Right forelimb (tissue), 1 donor: ENCODE results near the gene TSC22D1.
"Not testable (repeated sequence)": the region's sequence is repeated elsewhere in the genome, so short reads cannot be mapped to it uniquely, and the experiment has no call there.

ENCODE experiments used
- DNase-seq: peaks from one replicate; pipeline ENCODE4 v3.0.0-alpha.2; 2018

The TSC22D1 gene

DNA sequence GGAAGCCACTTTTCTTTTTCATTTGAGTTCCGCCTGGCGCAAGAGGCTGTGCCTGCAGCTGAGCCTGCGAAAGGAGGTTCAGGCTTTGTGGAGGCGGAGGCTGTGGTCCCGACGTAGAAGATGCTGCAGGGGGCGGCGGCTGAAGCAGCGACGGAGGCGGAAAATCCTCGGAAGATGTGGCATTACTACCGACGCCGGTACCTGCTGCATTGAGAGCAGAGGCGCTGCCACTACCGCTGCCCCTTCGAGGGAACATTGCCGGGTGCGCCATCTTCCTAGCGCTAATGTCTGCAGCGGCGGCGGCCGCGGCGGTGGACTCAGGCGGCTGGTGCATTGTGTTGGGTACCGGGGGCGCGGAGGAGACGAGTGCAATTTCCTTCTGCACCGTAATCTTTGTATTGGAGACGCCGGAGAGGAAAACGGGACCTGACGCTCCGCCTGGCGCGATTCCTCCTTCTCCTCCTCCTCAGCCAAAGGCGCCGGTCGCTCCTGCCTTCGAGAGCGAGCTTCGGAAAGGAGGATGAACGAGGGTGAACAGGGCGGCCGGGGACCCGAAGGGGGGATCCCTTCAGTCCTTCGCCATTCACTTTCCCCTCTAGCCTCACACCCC, at the start of gene TSC22D1:
Gene TSC22D1 (minus strand): TSS at position 590 of the 610 bp plus-strand sequence. CDS start 256 bp downstream, at position 334.
- DNase-seq, result peak; percentile 70

GRCh38 chr13:44622708-44623107, 46.6 kb upstream of the TSC22D1 start:
- no peak for DNase-seq

- no peak for DNase-seq
Observed at GRCh38 chr13:44622261-44622660, 46.1 kb upstream of the TSC22D1 start.

DNA sequence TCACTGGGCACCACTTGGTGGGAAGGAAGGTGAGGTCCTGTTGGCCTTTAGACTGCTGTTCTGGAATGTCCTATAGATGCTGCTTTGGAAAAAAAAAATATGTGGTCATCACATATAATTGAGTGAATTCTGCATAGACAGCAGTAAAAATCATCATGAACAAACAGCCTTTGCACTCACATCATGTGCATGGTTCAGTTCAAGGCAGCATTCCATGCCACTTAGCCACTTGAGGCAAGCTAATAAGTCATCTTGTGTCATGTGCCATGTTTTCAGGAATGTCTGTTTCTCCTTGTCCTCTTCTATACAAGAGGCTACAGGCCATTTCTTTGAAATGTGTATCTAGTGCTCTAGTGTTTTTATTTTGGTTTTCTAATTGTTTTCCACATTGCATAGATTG, 43.9 kb upstream of the TSC22D1 start:
- no peak for DNase-seq

DNA sequence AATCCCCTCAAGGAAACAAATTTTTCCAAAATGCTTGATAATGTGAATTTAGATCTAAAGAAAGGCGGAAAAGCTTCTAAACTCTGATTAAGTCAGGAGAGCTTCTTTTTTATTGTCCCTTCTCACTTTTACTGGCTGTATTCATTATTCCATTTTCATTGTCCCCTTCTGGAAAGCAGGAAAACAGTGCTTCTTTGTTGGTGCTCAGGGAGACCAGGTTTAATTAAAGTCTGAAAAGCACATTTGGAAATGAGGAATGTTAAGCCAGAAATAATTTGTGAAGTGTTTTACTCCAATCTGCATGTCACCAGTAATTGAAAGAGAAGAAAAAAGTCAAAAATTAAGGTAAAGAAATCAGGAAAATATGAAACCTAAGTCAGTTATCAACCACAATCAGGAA, 43.5 kb upstream of the TSC22D1 start:
- DNase-seq, result no peak

- no peak for DNase-seq
Observed at GRCh38 chr13:44618326-44618725, 42.2 kb upstream of the TSC22D1 start.

DNA sequence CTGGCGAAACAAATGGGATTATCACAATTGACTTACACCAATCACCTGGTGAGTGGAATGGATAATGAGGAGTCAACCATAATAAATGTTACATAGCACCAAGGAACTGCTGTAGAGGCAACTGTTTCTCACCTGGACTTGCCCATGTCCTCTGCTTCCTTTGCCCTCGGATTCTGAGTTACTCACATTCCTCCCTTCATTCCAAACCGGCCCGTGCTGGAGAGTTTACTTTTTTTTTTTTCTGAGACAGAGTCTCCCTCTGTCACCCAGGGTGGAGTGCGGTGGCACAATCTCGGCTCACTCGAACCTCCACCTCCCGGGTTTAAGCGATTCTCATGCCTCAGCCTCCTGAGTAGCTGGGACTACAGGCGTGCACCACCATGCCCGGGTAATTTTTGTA, 41.5 kb upstream of the TSC22D1 start:
- DNase-seq, result no peak

DNA sequence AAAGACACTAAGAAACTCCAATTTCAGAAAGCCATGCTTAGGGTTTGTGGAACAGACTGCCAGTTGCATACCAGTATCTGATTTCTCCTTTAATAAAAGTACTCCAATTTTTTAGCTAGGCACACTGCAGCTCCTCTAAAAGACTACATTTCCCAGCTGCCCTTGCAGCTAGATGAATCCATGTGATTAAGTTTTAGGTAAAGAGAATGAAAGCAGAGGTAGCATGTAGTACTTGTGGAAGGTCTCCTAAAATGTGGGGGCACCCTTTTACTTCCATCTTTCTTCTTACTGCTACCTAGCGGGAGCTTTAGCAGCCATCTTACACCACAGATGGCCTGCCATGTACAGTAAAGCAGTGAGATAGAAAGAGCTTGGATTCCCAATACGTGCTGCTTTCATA, 33.0 kb upstream of the TSC22D1 start:
- no peak for DNase-seq

GRCh38 chr13:44605721-44606120, 29.6 kb upstream of the TSC22D1 start:
- DNase-seq, result no peak

- DNase-seq, result no peak
Observed at GRCh38 chr13:44605275-44605674, 29.1 kb upstream of the TSC22D1 start.

- DNase-seq, result no peak
Observed at GRCh38 chr13:44601586-44601985, 25.5 kb upstream of the TSC22D1 start.

DNA sequence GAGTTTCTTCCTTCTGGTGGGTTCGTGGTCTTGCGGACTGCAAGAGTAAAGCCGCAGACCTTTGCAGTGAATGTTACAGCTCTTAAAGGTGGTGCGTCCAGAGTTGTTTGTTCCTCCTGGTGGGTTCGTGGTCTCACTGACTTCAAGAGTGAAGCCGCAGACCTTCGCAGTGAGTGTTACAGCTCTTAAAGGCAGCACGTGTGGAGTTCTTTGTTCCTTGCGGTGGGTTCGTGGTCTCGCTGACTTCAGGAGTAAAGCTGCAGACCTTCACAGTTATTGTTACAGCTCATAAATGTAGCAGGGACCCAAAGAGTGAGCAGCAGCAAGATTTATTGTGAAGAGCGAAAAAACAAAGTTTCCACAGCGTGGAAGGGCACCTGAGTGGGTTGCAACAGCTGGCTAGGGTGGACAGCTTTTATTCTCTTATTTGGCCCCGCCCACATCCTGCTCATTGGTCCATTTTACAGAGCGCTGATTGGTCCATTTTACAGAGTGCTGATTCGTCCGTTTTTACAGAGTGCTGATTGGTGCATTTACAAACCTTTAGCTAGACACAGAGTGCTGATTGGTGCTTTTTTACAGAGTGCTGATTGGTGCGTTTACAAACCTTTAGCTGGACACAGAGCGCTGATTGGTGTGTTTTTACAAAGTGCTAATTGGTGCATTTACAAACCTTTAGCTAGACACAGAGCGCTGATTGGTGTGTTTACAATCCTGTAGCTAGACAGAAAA, 17.9 kb upstream of the TSC22D1 start:
- not testable (repeated sequence) for DNase-seq

DNA sequence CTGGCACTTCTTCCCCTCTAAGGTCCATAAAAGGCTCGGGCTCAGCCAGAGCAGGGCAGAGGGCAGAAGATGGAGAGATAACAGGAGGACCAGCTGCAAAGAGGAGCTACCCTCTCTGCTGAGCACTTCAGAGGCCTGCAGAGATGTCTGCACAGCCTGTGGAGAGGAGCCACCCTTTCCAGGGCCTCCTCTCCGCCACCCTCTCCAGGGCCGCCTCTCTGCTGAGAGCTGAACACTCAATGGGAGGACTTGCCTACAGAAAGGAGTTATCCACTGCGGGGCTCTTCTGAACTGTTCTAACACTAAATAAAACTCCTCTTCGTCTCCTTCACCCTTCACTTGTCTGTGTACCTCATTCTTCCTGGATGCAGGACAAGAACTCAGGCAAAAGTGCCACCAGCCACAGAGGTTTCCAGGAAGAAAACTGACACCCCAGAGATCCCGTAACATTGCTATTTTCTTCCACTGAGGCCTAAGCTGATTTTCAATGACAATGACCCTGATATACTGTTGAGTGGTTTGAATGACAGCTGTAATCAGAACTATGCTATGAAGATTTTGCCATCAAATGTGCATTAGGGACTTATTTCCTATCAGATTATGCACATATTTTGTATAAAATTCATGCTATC, 16.2 kb upstream of the TSC22D1 start:
- DNase-seq, result no peak

GRCh38 chr13:44591316-44591715, 15.2 kb upstream of the TSC22D1 start:
- DNase-seq, result no peak

GRCh38 chr13:44583137-44583536, 7.0 kb upstream of the TSC22D1 start:
- DNase-seq, result no peak

DNA sequence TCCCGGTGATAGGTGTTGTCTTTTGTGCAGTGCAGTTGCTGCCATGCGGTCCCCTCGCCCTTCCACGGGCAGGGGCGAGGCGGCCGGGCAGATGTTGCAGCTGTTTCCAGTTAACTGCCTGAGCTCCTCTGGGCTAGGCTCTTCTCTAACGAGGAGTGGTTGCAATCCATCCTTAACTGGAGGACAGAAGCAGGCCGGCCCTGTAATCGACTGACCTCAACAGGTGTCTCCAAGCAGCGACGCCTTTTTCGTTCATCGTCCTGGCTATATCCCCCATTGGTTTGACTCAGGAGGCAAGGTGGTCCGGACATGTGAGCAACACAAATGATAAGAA, 1.9 kb upstream of the TSC22D1 start:
- DNase-seq, result no peak

DNA sequence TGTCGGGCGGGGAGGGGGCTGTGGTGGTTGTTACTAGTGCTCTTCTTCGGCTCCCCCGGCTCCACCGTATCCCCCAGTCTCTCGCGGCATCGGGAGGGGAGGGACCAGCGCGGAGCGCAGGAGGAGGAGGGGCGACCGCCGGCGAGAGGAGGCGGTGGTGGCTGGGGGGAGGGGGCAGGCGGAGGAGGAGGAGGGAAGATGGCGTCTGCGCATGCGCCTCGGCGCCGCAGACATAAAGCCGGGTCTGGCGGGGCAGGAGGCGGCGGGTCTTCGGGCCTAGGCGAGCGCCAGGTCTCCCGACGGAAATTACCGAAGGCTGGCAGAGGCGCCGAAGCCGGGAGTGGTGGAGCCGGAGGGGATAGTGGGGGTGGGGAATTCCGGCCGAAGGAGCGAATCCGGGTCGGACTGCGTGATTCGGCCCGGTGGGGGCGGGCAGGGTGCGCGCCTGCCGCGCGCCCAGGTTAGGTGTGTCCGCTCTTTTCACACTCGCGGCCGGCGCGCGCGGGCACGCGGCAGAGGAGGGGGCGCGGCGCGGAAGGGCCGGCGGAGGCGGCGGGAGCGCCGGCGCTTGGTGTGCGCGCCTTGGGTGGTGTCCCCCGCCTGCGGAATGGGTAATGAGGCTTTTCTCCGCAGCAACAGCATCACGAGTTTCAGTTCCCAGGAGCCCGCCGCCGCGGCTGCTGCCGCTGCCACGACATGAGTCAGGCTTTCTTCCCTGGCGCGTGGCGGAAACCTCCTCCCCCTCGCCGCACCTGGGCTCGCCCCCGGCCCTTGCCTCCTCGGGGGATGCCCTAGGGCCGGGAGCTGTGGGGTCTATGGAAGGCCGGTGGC, 1.3 kb upstream of the TSC22D1 start:
- DNase-seq, result peak; percentile 97

GRCh38 chr13:44576351-44577235, 463 bp upstream of the TSC22D1 start:
- no peak for DNase-seq

- no peak for DNase-seq
Observed at GRCh38 chr13:44575035-44575434, 1.1 kb downstream of the TSC22D1 start.

DNA sequence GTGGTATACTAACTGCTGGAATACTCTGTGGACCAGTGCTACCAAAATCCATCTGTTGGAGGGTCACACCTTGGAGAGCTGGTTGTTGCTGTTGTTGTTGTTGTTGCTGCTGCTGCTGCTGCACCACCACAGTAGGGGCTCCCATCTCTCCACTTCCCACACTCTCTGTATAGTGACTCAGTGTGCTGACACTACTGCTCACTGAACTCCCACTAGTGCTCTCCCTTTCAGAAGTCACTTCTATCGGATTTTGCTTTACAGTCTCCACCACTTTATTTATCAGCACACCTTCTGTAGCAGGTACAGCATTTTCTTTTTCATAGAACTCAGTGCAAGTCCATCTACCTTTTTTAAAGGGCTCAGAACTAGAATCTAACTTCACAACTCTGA, 1.7 kb downstream of the TSC22D1 start:
- no peak for DNase-seq

DNA sequence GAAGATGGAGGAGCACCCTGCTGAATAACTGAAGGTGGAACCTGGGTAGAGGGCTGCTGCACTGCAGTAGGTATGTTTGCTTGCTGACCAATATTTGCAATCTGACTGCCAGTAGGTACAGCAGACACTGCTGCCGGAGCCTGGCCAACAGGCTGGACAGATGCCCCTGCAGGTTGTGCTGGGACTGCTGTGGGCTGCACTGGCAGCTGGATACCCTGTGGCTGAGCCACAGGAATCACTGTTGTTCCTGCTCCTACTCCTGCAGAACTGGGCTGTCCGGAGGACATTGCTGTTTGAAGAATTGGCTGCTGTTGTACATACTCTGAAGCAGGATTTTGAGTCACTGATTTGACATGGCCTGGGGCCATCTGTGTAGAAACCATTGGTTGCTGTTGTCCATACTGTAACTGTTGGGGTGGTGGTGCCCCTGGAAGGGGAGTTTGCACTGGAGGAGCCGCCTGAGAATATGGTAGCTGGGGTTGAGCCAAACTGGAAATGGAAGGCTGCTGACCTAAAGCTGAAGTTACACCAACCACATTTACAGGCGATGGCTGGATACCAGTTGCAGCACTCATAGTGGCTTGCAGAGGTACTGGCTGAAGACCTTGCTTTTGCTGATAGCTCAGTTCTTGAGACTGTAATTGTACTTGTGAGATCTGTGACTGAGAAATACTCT, 2.2 kb downstream of the TSC22D1 start:
- peak; percentile 45 for DNase-seq

DNA sequence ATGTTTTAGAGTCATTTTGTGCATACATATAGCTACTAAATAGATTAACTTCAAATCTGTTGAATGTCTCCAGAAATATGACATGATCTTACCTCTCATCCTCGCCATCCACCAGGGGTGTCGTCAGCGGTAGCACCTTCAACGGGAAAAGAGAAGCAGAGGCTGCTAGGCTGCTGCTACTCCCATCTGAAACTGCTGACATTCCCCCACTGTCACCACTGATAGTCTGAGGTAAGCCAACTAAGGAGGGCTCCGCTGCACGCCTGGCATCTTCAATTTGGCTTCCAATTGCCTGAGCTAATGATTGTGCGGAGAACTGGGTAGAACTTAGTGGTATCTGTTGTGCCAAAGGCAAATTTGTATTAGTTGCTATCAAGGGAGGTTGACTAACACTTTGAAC, 3.1 kb downstream of the TSC22D1 start:
- no peak for DNase-seq
